Stimulated activated CD4-positive, alpha-beta T cell treated with anti-CD3 and anti-CD28 coated beads, TNF-alpha, amount 100 ng/mL, for 4 hours (primary cell): Measurements from ENCODE around the gene BRINP2.

Source experiments
- DNase-seq, 3 experiments: peaks; one replicate each; pipeline ENCODE4 v3.0.0-alpha.2; 2020; ENCODE audit warnings: low read depth in 3 of 3

The BRINP2 gene

DNA sequence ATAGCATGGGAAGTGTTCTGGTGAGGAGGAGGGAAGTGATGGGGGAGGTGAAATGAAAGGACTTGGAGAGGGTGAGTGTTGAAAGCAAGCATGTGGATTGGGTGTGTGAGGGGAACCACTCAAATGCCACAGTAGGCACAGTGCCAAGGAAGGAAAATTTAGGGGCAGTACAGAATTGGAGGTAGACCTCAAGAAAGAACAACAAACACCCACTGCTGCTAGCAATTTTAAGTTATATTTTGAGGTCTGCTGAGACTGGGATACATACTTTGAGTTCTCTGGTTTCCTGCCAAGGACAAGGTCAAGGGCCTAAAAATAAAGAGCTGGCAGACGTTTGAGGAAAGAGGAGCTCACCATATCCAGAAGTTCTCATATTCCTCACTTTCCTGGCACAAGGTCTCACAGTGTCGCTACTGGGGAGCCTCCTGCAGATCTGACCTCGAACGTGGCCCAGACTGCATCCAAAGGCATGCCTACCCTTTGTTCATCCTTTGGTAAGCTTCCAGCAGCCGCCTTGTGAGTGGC, 104.0 kb downstream of the BRINP2 start:
- no peak for DNase-seq

DNA sequence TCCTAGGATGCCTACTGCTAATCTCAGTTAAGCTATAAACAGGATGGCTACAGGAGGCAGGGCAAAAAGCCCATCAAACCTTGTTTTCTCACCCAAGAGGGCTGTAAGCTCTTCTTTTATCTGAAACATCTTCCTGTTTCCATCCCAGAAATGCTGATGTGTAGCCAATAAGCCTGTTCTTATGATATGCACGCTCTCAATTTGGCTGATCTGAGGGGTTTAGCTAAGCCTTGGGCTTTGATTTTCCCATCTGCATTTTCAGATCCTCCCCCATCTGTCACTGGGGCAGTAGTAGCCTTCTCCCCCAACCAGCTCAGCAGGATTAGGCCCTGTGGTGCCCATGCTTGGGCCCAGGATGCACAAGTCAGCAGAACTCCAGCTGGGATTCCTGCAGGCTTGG, 105.0 kb downstream of the BRINP2 start:
- no peak for DNase-seq

DNA sequence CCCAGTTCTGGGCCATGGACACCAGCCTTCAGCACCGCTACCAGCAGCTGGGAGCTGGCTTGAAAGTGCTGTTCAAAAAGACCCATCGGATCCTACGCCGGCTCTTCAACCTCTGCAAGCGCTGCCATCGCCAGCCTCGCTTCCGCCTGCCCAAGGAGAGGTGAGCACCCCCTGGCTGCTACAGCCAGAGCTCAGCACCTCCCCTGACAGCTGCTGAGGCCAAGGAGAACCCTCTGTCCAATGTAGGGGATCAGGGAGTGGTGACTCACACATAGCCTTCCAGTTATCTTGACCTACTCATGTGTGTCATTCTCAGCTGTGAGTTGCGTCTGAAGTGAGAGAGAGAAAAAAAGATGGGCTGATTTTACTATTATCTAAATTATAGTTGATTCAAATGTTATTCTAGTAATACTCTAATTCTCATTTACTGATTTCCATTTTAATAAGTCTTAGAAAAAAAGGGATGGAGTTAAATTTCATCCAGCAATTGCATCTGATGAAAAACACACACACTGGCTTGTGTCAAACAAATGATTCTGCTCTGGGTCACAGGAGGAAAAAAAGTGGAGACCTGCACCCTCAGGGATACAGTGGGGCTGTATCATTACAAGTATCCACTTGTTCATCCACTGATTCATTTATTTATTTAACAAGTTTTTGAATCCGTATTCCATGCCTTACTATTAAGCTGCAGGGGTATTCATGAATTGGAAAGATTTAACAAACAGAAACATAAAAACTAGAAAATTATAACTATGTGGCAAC, 108.0 kb downstream of the BRINP2 start:
- no peak for DNase-seq

DNA sequence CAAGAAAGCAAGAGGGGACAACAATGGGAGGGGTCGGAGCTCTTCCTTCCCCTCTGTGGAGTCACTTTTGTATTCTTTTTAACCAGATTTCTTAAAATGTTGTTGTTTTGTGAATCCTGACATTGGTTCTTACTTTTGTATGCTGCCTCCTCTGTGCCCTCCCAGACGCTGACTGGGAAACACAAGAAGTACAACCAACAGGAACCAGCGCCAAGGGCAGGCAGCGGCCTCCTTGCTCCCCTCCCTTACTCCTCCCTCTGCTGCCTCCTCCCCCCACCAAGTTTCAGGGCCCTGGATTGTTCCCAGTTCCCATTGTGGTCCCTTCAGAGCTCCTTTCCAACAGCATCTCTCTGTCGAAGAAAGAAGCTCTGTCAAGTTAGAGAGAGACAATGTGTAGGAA, 111.1 kb downstream of the BRINP2 start:
- DNase-seq: no peak

DNA sequence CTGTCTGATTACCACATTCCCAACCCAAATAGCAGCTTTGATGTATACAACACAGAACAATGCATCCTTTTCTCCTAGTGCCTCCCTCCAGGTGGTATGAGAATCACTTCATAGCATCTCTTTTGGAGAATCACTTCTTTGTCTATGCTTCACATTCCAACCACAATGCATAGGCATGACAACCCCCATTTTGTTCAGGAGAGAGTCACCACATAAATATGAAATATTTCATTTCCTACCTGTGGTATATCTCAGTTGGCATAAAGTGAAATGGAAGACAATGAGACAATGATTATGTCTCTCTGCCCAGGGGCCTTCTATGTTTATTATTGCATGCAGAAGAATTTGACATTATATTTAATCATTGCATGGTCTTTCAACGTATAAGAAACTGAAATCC, 112.2 kb downstream of the BRINP2 start:
- no peak for DNase-seq

DNA sequence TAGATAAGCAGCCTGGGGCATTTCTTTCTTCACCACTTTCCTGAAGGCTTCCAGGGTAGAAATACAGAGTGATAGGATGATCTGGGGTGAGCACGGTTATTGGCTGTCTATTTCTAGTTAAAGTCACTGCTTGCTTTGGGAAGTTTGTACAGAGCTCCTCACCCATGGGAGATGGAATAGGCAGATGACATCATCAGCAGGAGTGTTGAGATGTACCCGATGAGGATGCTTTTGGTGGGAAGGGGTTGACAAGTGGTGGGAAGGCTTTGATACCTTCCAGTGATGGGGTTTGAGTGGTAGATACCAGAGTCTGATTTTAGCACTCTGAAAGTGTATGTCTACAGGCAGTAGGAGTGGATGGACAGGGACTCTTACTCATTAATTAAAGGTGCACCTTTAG, 112.6 kb downstream of the BRINP2 start:
- DNase-seq: no peak

- no peak for DNase-seq
These were observed 115.6 kb downstream of the BRINP2 start for GRCh38 chr1:177286396-177286795.

DNA sequence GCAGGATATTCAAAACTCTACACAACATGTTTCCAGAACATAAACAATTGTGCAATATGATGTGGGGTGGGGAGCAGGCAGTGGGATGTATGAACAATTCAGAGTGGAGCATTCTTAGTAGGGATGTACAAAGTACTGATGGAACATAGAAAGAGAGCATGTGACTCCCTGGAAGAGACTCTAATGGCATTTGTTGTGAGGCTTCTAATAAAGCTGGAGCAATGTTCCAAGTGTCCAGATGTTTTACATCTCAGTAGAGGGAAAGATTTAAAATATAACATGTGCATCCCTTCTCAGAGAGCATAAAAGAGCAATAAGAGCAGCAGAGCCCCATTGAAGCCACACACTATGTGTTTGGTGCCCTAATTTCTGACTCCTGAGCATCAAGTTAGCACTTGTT, 116.5 kb downstream of the BRINP2 start:
- no peak for DNase-seq

DNA sequence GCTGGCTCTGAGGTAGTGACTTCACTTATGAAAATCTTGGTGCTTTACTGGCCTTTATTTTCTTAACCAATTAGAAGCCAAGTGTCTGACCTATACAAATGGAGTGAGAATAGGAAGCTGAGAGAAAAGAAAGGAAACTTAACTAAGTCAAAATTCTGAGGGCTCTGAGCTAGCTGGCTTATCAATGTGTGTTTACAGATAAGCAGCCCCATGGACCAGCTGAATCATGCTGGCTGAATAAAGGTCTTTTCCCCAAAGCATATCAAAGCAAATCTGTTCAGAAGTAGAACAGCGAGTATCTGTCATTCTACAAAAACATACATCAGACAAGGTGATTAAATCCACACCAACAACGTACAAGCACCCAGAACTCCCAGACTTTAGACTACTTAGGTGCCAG, 117.2 kb downstream of the BRINP2 start:
- DNase-seq: no peak

GRCh38 chr1:177289532-177289931, 118.8 kb downstream of the BRINP2 start:
- DNase-seq: no peak

DNA sequence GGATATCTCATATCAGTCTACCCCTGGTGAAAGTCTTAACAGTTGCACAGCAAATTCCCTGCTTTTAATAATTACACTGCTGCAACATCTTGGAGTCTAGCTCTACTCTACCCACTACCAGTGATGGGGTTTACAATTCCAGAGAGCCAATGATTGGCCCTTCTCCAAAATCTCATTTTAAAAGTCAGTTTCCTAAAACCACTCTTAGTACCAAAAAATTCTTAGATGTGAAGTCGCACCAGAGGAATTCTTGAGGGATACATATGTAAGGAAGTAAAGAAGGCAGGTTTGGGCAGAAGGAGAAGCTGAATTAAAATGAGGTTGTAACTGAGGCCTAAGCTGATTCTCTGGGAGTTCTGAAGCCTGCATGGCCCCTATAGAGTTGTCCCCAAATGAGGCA, 129.7 kb downstream of the BRINP2 start:
- no peak for DNase-seq

DNA sequence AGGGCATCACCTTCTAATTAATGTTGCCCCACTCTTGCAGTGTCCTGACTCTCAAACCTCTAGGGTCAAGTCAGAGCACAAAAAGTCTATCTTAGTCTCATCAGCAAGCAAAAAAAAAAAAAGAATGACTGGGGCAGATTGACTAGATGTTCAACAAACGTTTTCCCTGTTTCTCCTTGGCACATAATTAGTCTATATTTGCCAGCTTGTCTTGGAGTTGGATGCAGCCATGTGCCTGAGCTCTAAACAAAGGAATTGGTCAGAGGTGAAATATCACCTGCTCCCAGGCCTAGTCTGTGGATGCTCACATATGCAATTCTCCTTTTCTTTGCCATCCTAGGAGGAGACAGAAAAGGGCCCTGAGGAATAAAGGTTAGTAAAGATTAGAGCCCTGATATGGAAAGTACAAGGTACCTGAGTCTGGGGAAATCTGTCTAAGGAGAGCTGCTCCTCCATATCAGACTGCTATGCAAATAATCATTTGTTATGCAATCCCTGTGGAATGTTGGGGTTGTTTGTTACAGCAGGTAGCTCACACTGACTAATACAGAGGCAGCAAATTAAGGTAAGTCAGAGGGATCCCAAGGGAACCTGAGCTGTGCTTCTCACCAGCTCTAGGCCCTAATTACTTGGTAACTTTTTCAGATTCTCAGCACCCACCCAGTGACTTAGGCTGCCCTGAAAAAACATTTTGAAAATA, 130.8 kb downstream of the BRINP2 start:
- no peak for DNase-seq

- no peak for DNase-seq
These were observed 131.7 kb downstream of the BRINP2 start for GRCh38 chr1:177302357-177303044.

DNA sequence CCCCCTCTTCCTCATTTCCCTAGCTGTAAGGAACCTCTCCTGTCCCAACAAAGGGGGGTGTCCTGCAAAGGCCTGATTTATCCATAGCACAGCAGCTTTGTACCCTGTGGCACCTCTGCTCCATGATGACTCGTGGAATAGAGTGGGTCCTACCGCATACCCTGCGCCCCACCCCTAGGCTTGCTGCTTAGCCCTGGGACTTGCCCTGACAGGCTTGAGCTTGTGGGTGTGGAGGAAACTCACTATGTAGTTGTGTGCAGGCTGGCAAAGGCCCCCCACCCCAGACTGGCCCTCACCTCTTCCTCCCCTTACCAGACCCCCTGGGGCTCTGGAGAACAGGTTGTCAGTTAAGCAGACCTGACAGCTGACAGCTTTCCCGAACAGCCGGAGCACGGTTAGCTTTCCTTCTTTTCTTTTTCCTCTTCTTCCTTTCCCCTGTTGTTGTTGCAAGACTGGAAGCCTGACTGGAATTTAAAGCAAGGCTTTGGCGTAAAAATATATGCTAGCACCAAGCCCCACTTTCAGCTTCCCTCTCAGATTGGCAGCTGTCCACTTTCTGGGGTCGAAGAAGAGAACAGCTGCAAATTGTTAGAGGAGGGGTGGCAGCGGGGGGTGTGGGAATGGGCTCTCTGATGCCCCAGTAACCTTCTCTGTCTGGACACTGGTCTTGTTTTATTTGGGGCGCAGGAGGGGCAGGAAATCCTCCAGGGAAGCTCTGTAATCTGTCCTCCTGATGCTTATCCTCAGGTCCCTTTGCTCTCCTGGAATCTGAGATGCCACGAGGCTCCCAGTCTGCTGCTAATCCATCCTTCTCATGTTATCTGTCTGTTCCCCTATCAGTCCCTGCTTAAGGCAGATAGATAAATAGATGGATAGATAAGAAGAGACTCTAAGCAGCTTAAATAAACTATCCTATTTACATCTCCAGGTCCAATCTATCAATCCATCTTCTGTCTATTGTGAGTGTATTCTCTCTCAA, 134.6 kb downstream of the BRINP2 start:
- DNase-seq: no peak

DNA sequence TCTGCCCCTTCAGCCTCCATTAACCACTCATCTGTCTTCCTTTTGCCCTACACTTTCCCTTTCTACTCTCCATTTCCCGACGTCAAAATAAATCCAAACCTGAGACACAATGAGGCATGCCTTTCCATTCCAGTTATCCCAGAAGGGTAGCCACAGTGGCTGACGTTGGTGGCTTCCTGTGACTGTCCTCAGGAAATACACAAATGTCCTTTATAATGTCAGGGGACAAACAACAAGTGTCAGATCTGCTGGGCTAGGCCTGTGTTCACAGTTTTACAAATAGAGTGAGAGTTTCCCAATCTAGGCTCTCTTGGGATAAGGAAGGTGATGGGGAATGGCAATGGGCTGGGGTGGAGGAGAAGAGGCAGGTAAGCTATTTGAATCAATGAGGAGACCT, 135.3 kb downstream of the BRINP2 start:
- no peak for DNase-seq

DNA sequence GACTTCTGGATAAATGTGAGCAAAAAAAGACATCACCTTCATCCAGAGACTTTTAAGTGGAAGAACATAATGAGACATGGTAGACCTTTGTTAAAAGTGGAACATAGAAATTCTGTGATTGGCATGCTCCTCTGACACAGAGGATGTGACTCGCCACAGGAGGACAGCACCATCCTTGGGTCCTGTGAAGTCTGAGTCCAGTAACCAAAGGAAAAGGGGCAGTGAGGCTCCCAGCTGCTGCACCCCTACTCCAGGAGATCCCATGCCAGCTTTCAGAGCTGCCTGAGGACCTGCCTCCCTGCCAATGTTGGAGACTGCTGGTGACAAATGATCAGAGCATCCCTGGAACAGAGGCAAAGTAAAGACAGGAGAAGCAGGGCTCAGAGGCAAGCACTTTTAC, 136.2 kb downstream of the BRINP2 start:
- DNase-seq: no peak

DNA sequence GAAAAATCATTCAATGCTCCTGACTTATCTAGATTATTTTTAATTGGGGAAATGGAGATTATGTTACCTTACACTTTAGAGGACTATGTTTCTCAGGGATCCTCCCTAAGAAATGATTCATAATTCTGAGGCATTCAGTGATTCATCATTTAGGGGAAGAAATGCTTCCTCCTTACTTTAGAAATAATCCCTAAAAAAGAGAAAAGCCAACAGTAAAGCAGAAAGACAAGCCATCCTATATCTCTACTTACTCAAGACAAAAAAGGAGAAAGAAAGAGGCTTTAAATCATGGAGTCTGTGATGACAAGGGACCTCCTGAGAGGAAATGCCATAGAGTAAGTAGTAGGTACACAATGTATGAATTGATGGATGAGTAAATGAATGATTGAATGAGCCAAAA, 137.0 kb downstream of the BRINP2 start:
- DNase-seq: no peak

GRCh38 chr1:177309880-177310279, 139.1 kb downstream of the BRINP2 start:
- DNase-seq: no peak

DNA sequence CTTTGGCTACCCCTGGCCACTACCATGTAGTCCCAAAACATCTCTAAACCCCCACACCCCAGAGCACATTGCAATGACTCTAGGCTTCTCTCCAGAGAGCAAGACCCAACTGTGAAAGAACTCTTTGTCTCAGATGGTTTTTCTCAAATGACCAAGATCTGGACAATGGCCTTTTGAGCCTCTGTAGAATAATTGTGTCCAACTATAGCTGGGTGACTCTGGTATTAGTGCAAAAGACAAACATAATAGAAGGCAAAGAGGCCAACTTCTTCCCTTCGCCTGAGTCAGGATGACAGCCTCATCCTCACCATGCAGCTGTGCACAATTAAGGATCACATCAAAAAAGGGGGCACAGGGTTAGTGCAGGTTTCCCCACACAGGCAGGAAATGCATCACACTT, 139.6 kb downstream of the BRINP2 start:
- no peak for DNase-seq

- DNase-seq: no peak
These were observed 140.4 kb downstream of the BRINP2 start for GRCh38 chr1:177311111-177311510.

DNA sequence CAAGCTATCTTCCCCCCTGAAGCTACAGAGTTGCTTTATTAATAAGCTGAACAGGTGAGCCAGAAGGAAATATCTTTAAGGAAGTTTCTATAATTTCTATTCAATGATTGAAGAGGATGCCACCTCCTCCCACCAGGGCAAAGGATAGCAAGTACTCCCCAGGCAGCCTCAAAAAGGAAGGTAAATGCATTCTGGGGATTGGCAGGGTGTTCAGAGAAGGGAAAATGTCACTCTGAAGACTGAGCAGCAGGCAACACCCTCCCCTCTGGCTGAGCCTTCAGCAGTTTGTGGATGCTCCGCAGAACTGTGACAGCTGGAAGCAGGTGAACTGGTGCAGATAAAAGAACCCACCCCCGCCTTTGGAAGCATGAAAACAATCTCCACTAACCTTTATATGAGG, 140.8 kb downstream of the BRINP2 start:
- DNase-seq: no peak

GRCh38 chr1:177315261-177315660, 144.5 kb downstream of the BRINP2 start:
- no peak for DNase-seq
